Right cardiac atrium (tissue), 5 donors: ENCODE measurements around the gene NNAT. TPM values are rescaled to one million over a fixed set of nuclear protein-coding genes. Genes with fewer than 3 reads are reported as not detected.
"Not testable (repeated sequence)": the region's sequence is repeated elsewhere in the genome, so short reads cannot be mapped to it uniquely, and the experiment has no call there.

Experiments
- ATAC-seq, 2 donors: fragments of 200-7000 bp; cut with Tn5 transposase; one replicate each; pipeline versions ENCODE4 v1.8.0 to v1.9.1; 2020; ENCODE audit warnings: moderate library complexity in 2 of 2, mild to moderate bottlenecking in 1 of 2
- DNase-seq, 3 donors: peaks; one replicate each; pipeline ENCODE4 v3.0.0-alpha.2; 2020
- H3K27ac ChIP-seq: one replicate; pipeline ENCODE4 v1.5.1; 2013; ENCODE audit warnings: mild to moderate bottlenecking, low read length, control low read depth, moderate library complexity
- H3K27me3 ChIP-seq: one replicate; pipeline ENCODE4 v1.6.1; 2013; ENCODE audit not compliant: control insufficient read depth, insufficient read depth
- H3K4me1 ChIP-seq: one replicate; pipeline ENCODE4 v1.6.1; 2013; ENCODE audit warnings: low read length; ENCODE audit not compliant: control insufficient read depth, insufficient read depth
- H3K4me3 ChIP-seq: one replicate; pipeline ENCODE4 v1.5.1; 2013; ENCODE audit warnings: low read length, control low read depth
- H3K9me3 ChIP-seq: one replicate; pipeline ENCODE4 v1.6.1; 2013; ENCODE audit warnings: low read length; ENCODE audit not compliant: control insufficient read depth
- WGBS: extraction: QIAGEN DNeasy Blood & Tissue Kit; methylation state at CpG from one replicate; pipeline ENCODE4 v1.1.7; 2013; 5-methylcytosine and 5-hydroxymethylcytosine counted together
- intact Hi-C, 4 donors: fragments of 100-400 bp; cut with DNase I; formaldehyde crosslinking; loops; one replicate each; pipeline versions ENCODE4 v1.11.0 to v1.14.0; 2022 to 2023
- polyA plus RNA-seq: library from polyadenylated mRNA; stranded (reverse); fragments of 200-250 nt; gene quantifications from one replicate; pipeline ENCODE4 v1.2.3, GENCODE V29; 2013
- total RNA-seq, 4 donors: library from RNA; stranded (reverse); fragmentation: NEBNext Ultra II Directional; extraction: Animal tissue kit (Norgen Biotek cat#: 25700); gene quantifications; one replicate each; pipeline ENCODE4 v1.2.1, GENCODE V29; 2021
- donor health status: healthy with polysubstance abuse.
- donor health status: DM: no; HTN: yes; CAD: no.
- donor health status: DM: no; HTN: no; CAD: no.
- donor health status: DM: no; HTN: yes; CAD: no; lungs with severe emphysema.
- donor health status: DM: yes; HTN: yes; CAD: no.

Gene NNAT
- total and polyA plus RNA-seq, 5 donors, result 0.60 to 1.2 (median 0.95) TPM; not detected in 1

- H3K4me1 ChIP-seq, result peaks cover 8% of the 10 kb centered on the region
- H3K27me3 ChIP-seq, result no peaks in the 10 kb centered on the region
- intact Hi-C loops, result loop anchor here (5.0 to 10.0 kb wide), 5 partner anchors 138 to 336 kb away; no protein-coding TSS in a partner anchor
- H3K9me3 ChIP-seq, result no peaks in the 10 kb centered on the region
- ATAC-seq (no peak), DNase-seq (no peak)
- 79% methylated on average over 2 of the region's 2 CpGs for WGBS
- no peak overlapping the region for H3K27ac ChIP-seq
- H3K4me3 ChIP-seq, result no peak overlapping the region
Observed at GRCh38 chr20:37530696-37531095, 9.6 kb downstream of the NNAT start.

- H3K4me3 ChIP-seq, result no peak overlapping the region
- H3K9me3 ChIP-seq, result no peaks in the 10 kb centered on the region
- no peak for ATAC-seq
Observed at GRCh38 chr20:37531856-37532255, 10.8 kb downstream of the NNAT start.

GRCh38 chr20:37533154-37533715 is 12.2 kb downstream of the NNAT start:
- Histone ChIP-seq H3K4me3 (no peak overlapping the region), H3K9me3 (no peaks in the 10 kb centered on the region), H3K4me1 (peaks cover 6% of the 10 kb centered on the region), H3K27ac (no peak overlapping the region), H3K27me3 (no peaks in the 10 kb centered on the region)
- intact Hi-C loops, result loop anchor here (2.0 to 10.0 kb wide), 6 partner anchors 141 to 338 kb away; no protein-coding TSS in a partner anchor
- DNase-seq, result no peak
- WGBS, result 77% methylated on average over 2 of the region's 2 CpGs
- no peak for ATAC-seq

More at GRCh38 chr20:37531856-37532255, 10.8 kb downstream of the NNAT start:
- Histone ChIP-seq H3K4me1 (peaks cover 6% of the 10 kb centered on the region), H3K27me3 (no peaks in the 10 kb centered on the region), H3K27ac (no peak overlapping the region)
- 81% methylated on average over 3 of the region's 3 CpGs for WGBS
- intact Hi-C loops, result loop anchor here (2.0 to 10.0 kb wide), 6 partner anchors 140 to 337 kb away; no protein-coding TSS in a partner anchor
- no peak for DNase-seq

GRCh38 chr20:37534401-37535157 is 13.5 kb downstream of the NNAT start:
- H3K27ac ChIP-seq, result no peak overlapping the region
- no peak for DNase-seq
- H3K4me3 ChIP-seq, result no peak overlapping the region
- H3K27me3 ChIP-seq, result no peaks in the 10 kb centered on the region
- no peaks in the 10 kb centered on the region for H3K9me3 ChIP-seq
- intact Hi-C loops, result loop anchor here (2.0 to 10.0 kb wide), 6 partner anchors 142 to 340 kb away; no protein-coding TSS in a partner anchor
- H3K4me1 ChIP-seq, result no peaks in the 10 kb centered on the region
- ATAC-seq, result peak; percentile 84 to 86
- 68% methylated on average over 6 of the region's 6 CpGs for WGBS

GRCh38 chr20:37535443-37536132 is 14.5 kb downstream of the NNAT start:
- Histone ChIP-seq H3K27ac (no peak overlapping the region), H3K27me3 (no peaks in the 10 kb centered on the region), H3K9me3 (no peaks in the 10 kb centered on the region), H3K4me1 (no peaks in the 10 kb centered on the region), H3K4me3 (no peak overlapping the region)
- ATAC-seq (no peak), DNase-seq (no peak)
- intact Hi-C loops, result loop anchor here in 2 of 4 donors (2.0 to 10.0 kb wide), 2 partner anchors 267 to 341 kb away; no protein-coding TSS in a partner anchor
- WGBS, result 66% methylated on average over 10 of the region's 10 CpGs

- Histone ChIP-seq H3K4me3 (no peak overlapping the region), H3K27ac (no peak overlapping the region), H3K4me1 (no peaks in the 10 kb centered on the region), H3K9me3 (no peaks in the 10 kb centered on the region), H3K27me3 (no peaks in the 10 kb centered on the region)
- ATAC-seq (no peak), DNase-seq (no peak)
- intact Hi-C loops, result loop anchor here in 1 of 4 donors (10.0 kb wide), 1 partner anchor 343 kb away; no protein-coding TSS in a partner anchor
- 90% methylated on average over 1 of the region's 1 CpG for WGBS
Observed at GRCh38 chr20:37537505-37537904, 16.5 kb downstream of the NNAT start.

- Histone ChIP-seq H3K4me1 (no peaks in the 10 kb centered on the region), H3K9me3 (no peaks in the 10 kb centered on the region), H3K27ac (no peak overlapping the region), H3K4me3 (no peak overlapping the region), H3K27me3 (no peaks in the 10 kb centered on the region)
- ATAC-seq, result peak in 1 of 2 donors; percentile 36
- intact Hi-C loops, result loop anchor here in 1 of 4 donors (10.0 kb wide), 1 partner anchor 343 kb away; no protein-coding TSS in a partner anchor
- DNase-seq, result peak in 1 of 3 donors; percentile 17
- 88% methylated on average over 5 of the region's 5 CpGs for WGBS
Observed at GRCh38 chr20:37538003-37538402, 17.0 kb downstream of the NNAT start.

- 83% methylated on average over 4 of the region's 4 CpGs for WGBS
- intact Hi-C loops, result loop anchor here in 1 of 4 donors (10.0 kb wide), 1 partner anchor 345 kb away; no protein-coding TSS in a partner anchor
Observed at GRCh38 chr20:37539424-37539823, 18.4 kb downstream of the NNAT start.

GRCh38 chr20:37540001-37540400 is 19.0 kb downstream of the NNAT start:
- no peak overlapping the region for H3K27ac ChIP-seq
- H3K27me3 ChIP-seq, result no peaks in the 10 kb centered on the region
- 27% methylated on average over 5 of the region's 5 CpGs for WGBS
- H3K4me1 ChIP-seq, result no peaks in the 10 kb centered on the region
- ATAC-seq, result no peak
- H3K9me3 ChIP-seq, result no peaks in the 10 kb centered on the region
- DNase-seq, result no peak
- intact Hi-C loops, result no loop called here
- no peak overlapping the region for H3K4me3 ChIP-seq

More at GRCh38 chr20:37539424-37539823, 18.4 kb downstream of the NNAT start:
- ATAC-seq (no peak), DNase-seq (no peak)
- Histone ChIP-seq H3K4me3 (no peak overlapping the region), H3K9me3 (no peaks in the 10 kb centered on the region), H3K4me1 (no peaks in the 10 kb centered on the region), H3K27ac (no peak overlapping the region), H3K27me3 (no peaks in the 10 kb centered on the region)

GRCh38 chr20:37540838-37541237 is 19.8 kb downstream of the NNAT start:
- H3K4me3 ChIP-seq, intact Hi-C loops, H3K4me1 ChIP-seq, DNase-seq, ATAC-seq, H3K27ac ChIP-seq, H3K9me3 ChIP-seq, H3K27me3 ChIP-seq: not testable (repeated sequence)
- whole genome bisulfite sequencing, result 75% methylated on average over 1 of the region's 1 CpG
